Liver (tissue), 9 donors: ENCODE data around the gene INPP4A. TPM values are rescaled to one million over a fixed set of nuclear protein-coding genes. Genes with fewer than 3 reads are reported as not detected.

Source experiments
- DNase-seq: peaks from one replicate; pipeline ENCODE4 v3.0.0-alpha.2; 2017; ENCODE audit warnings: low spot score
- H3K27ac ChIP-seq, 2 donors: one replicate each; pipeline ENCODE4 v1.7.0; 2013; ENCODE audit warnings: inconsistent platforms in 2 of 2, low read length in 2 of 2, control low read depth in 1 of 2, low read depth in 1 of 2, mild to moderate bottlenecking in 1 of 2
- H3K27me3 ChIP-seq, 4 donors: one replicate each; pipeline versions ENCODE4 v1.6.1 to v1.7.0; 2013; ENCODE audit warnings: low read length in 3 of 4, inconsistent platforms in 1 of 4, mild to moderate bottlenecking in 1 of 4, moderate library complexity in 1 of 4; ENCODE audit not compliant: control insufficient read depth in 4 of 4, insufficient read depth in 4 of 4
- H3K36me3 ChIP-seq, 4 donors: one replicate each; pipeline versions ENCODE4 v1.6.1 to v1.7.0; 2013; ENCODE audit warnings: low read length in 3 of 4, mild to moderate bottlenecking in 3 of 4, low read depth in 1 of 4, moderate library complexity in 1 of 4; ENCODE audit not compliant: control insufficient read depth in 4 of 4, insufficient read depth in 3 of 4
- H3K4me1 ChIP-seq, 4 donors: one replicate each; pipeline versions ENCODE4 v1.6.1 to v1.7.0; 2013; ENCODE audit warnings: low read length in 3 of 4, mild to moderate bottlenecking in 3 of 4, moderate library complexity in 1 of 4; ENCODE audit not compliant: control insufficient read depth in 4 of 4, insufficient read depth in 4 of 4
- H3K4me3 ChIP-seq, 3 donors: one replicate each; pipeline versions ENCODE4 v1.6.1 to v1.7.0; 2013; ENCODE audit warnings: low read length in 3 of 3, control low read depth in 1 of 3, low read depth in 1 of 3, mild to moderate bottlenecking in 1 of 3
- H3K9ac ChIP-seq, 2 donors: one replicate each; pipeline ENCODE4 v1.7.0; 2013; ENCODE audit warnings: low read length in 2 of 2, mild to moderate bottlenecking in 2 of 2, moderate library complexity in 2 of 2, control low read depth in 1 of 2, low read depth in 1 of 2
- H3K9me3 ChIP-seq, 4 donors: one replicate each; pipeline versions ENCODE4 v1.6.1 to v1.7.0; 2013; ENCODE audit warnings: low read length in 3 of 4; ENCODE audit not compliant: control insufficient read depth in 4 of 4
- ATF3 ChIP-seq: IDR thresholded peaks from 2 replicates; pipeline ENCODE4 v1.6.1; 2016; ENCODE audit warnings: antibody characterized with exemption
- CTCF ChIP-seq: fragments of 150-350 bp; IDR thresholded peaks from 2 replicates; pipeline ENCODE4 v1.5.1; 2017; ENCODE audit warnings: improper control_type of control experiment, low read depth, low read length; ENCODE audit not compliant: missing input control
- EGR1 ChIP-seq, 2 donors: IDR thresholded peaks; 2 replicates each; pipeline ENCODE4 v1.6.1; 2016 to 2018; ENCODE audit warnings: antibody characterized with exemption in 2 of 2, low read depth in 2 of 2
- GABPA ChIP-seq, 2 donors: IDR thresholded peaks in 1 of 2; conservative IDR thresholded peaks in 1 of 2; 2 replicates each; pipeline ENCODE4 v1.6.1; 2016; ENCODE audit warnings: antibody characterized with exemption in 2 of 2, mild to moderate bottlenecking in 1 of 2, moderate library complexity in 1 of 2
- HNF4G ChIP-seq: IDR thresholded peaks from 2 replicates; pipeline ENCODE4 v1.6.1; 2016; ENCODE audit warnings: antibody characterized with exemption
- JUND ChIP-seq, 2 donors: IDR thresholded peaks; 2 replicates each; pipeline ENCODE4 v1.6.1; 2016; ENCODE audit warnings: antibody characterized with exemption in 2 of 2
- MAX ChIP-seq: IDR thresholded peaks from 2 replicates; pipeline ENCODE4 v1.6.1; 2016; ENCODE audit warnings: antibody characterized with exemption
- NR2F2 ChIP-seq: IDR thresholded peaks from 2 replicates; pipeline ENCODE4 v1.6.1; 2016; ENCODE audit warnings: antibody characterized with exemption
- RAD21 ChIP-seq, 2 donors: IDR thresholded peaks; 2 replicates each; pipeline ENCODE4 v1.6.1; 2016; ENCODE audit warnings: antibody characterized with exemption in 2 of 2, mild to moderate bottlenecking in 2 of 2
- RXRA ChIP-seq, 2 donors: IDR thresholded peaks; 2 replicates each; pipeline ENCODE4 v1.6.1; 2017 to 2018; ENCODE audit warnings: antibody characterized with exemption in 2 of 2, mild to moderate bottlenecking in 1 of 2
- TAF1 ChIP-seq: conservative IDR thresholded peaks from 2 replicates; pipeline ENCODE4 v1.6.1; 2016; ENCODE audit warnings: antibody characterized with exemption, mild to moderate bottlenecking
- YY1 ChIP-seq: IDR thresholded peaks from 2 replicates; pipeline ENCODE4 v1.6.1; 2016; ENCODE audit warnings: antibody characterized with exemption, mild to moderate bottlenecking
- WGBS: extraction: QIAGEN DNeasy Blood & Tissue Kit; methylation state at CpG from one replicate; pipeline ENCODE4 v1.1.7; 2013; 5-methylcytosine and 5-hydroxymethylcytosine counted together
- polyA plus RNA-seq, 2 donors: library from polyadenylated mRNA; stranded (reverse) in 1 of 2; unstranded in 1 of 2; fragments of 200-250 nt in 1 of 2; fragments of >200 nt in 1 of 2; fragmentation: Nextera tagmentation in 1 of 2; extraction: Ambion mirVana in 1 of 2; gene quantifications; one replicate each; pipeline versions ENCODE4 v1.2.1 to v1.2.3, GENCODE V29; 2013 to 2015
- total RNA-seq, 2 donors: library from RNA; depleted of rRNA; stranded (reverse); fragments of >200 nt; gene quantifications; one replicate each; pipeline ENCODE4 v1.2.3, GENCODE V29; 2014
- TF ChIP-seq, protein P1 (sequence below): IDR thresholded peaks from 2 replicates; pipeline ENCODE4 v1.6.1; 2016; ENCODE audit warnings: antibody characterized with exemption
- TF ChIP-seq, protein P2 (sequence below): IDR thresholded peaks from 2 replicates; pipeline ENCODE4 v1.6.1; 2016; ENCODE audit warnings: antibody characterized with exemption, mild to moderate bottlenecking
- donor health status: healthy.
- donor health status: healthy.
- donor health status: healthy.
- donor health status: healthy.
- donor health status: healthy.

Gene INPP4A
- total and polyA plus RNA-seq, 4 donors = 2.9 to 14.9 (median 7.2) TPM

- Histone ChIP-seq H3K9me3 (no peaks in the 10 kb centered on the region), H3K36me3 (peaks cover 3 to 54% (median 46%) of the 10 kb centered on the region in 4 donors), H3K4me1 (peaks cover 6 to 14% (median 14%) of the 10 kb centered on the region in 4 donors), H3K27ac (no peak overlapping the region), H3K27me3 (no peaks in the 10 kb centered on the region), H3K4me3 (no peak overlapping the region), H3K9ac (no peak overlapping the region)
- 97% methylated on average over 9 of the region's 9 CpGs for WGBS
- TF ChIP-seq, protein P1, sequence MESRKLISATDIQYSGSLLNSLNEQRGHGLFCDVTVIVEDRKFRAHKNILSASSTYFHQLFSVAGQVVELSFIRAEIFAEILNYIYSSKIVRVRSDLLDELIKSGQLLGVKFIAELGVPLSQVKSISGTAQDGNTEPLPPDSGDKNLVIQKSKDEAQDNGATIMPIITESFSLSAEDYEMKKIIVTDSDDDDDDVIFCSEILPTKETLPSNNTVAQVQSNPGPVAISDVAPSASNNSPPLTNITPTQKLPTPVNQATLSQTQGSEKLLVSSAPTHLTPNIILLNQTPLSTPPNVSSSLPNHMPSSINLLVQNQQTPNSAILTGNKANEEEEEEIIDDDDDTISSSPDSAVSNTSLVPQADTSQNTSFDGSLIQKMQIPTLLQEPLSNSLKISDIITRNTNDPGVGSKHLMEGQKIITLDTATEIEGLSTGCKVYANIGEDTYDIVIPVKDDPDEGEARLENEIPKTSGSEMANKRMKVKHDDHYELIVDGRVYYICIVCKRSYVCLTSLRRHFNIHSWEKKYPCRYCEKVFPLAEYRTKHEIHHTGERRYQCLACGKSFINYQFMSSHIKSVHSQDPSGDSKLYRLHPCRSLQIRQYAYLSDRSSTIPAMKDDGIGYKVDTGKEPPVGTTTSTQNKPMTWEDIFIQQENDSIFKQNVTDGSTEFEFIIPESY = no peak
- no peak for TF ChIP-seq RAD21 (IDR thresholded peaks at IDR 0.05)
- TF ChIP-seq, protein P2, sequence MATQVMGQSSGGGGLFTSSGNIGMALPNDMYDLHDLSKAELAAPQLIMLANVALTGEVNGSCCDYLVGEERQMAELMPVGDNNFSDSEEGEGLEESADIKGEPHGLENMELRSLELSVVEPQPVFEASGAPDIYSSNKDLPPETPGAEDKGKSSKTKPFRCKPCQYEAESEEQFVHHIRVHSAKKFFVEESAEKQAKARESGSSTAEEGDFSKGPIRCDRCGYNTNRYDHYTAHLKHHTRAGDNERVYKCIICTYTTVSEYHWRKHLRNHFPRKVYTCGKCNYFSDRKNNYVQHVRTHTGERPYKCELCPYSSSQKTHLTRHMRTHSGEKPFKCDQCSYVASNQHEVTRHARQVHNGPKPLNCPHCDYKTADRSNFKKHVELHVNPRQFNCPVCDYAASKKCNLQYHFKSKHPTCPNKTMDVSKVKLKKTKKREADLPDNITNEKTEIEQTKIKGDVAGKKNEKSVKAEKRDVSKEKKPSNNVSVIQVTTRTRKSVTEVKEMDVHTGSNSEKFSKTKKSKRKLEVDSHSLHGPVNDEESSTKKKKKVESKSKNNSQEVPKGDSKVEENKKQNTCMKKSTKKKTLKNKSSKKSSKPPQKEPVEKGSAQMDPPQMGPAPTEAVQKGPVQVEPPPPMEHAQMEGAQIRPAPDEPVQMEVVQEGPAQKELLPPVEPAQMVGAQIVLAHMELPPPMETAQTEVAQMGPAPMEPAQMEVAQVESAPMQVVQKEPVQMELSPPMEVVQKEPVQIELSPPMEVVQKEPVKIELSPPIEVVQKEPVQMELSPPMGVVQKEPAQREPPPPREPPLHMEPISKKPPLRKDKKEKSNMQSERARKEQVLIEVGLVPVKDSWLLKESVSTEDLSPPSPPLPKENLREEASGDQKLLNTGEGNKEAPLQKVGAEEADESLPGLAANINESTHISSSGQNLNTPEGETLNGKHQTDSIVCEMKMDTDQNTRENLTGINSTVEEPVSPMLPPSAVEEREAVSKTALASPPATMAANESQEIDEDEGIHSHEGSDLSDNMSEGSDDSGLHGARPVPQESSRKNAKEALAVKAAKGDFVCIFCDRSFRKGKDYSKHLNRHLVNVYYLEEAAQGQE = no peak
- TF ChIP-seq HNF4G = no peak
- TF ChIP-seq YY1 = no peak
- no peak for TF ChIP-seq NR2F2
- no peak for TF ChIP-seq CTCF
- no peak for TF ChIP-seq RXRA (IDR thresholded peaks at IDR 0.05)
- no peak for TF ChIP-seq TAF1
- TF ChIP-seq MAX = no peak
- TF ChIP-seq JUND (IDR thresholded peaks at IDR 0.05) = no peak
- no peak for DNase-seq
Measured at GRCh38 chr2:98614024-98614739, 169.5 kb downstream of the INPP4A start.

- Histone ChIP-seq H3K4me1 (peaks cover under 1 to 2% (median 1%) of the 10 kb centered on the region in 4 donors), H3K4me3 (no peak overlapping the region), H3K27ac (no peak overlapping the region), H3K27me3 (no peaks in the 10 kb centered on the region), H3K9ac (no peak overlapping the region), H3K36me3 (peaks cover 3 to 54% (median 46%) of the 10 kb centered on the region in 4 donors), H3K9me3 (no peaks in the 10 kb centered on the region)
- DNase-seq = no peak
- WGBS = 96% methylated on average over 5 of the region's 5 CpGs
- TF ChIP-seq MAX = no peak
- no peak for TF ChIP-seq HNF4G
- no peak for TF ChIP-seq ATF3
- no peak for TF ChIP-seq GABPA (IDR thresholded peaks at IDR 0.05 in 1 of 2, conservative IDR thresholded peaks at IDR 0.05 in 1 of 2)
- TF ChIP-seq JUND (IDR thresholded peaks at IDR 0.05) = no peak
- no peak for TF ChIP-seq CTCF
- TF ChIP-seq, protein P2 = no peak
- TF ChIP-seq EGR1 (IDR thresholded peaks at IDR 0.05; ENCODE audit: low read depth in 2 of 2) = no peak
- TF ChIP-seq RAD21 (IDR thresholded peaks at IDR 0.05) = no peak
- TF ChIP-seq NR2F2 = no peak
Measured at GRCh38 chr2:98615481-98615880, 170.8 kb downstream of the INPP4A start.
